Astrocyte of the cerebellum (primary cell): ENCODE results near the gene SLC30A7.
"Not testable (repeated sequence)": the region's sequence is repeated elsewhere in the genome, so short reads cannot be mapped to it uniquely, and the experiment has no call there.

ENCODE experiments used
- DNase-seq: peaks from one replicate; pipeline ENCODE4 v3.0.0-alpha.2; 2011; ENCODE audit warnings: low read depth
- H3K4me3 ChIP-seq: 2 replicates; pipeline ENCODE4 v1.5.1; 2011; ENCODE audit warnings: mild to moderate bottlenecking, low read depth, low read length, moderate library complexity
- in situ Hi-C: cut with HindIII; loops from 2 replicates; pipeline ENCODE4 v1.10.0; 2017; ENCODE audit warnings: low sequenced_read_pairs
- TF ChIP-seq, protein P1 (sequence below): IDR thresholded peaks from 2 replicates; pipeline ENCODE4 v1.5.1; 2012; ENCODE audit warnings: low read length, low read depth, moderate library complexity, mild to moderate bottlenecking; ENCODE audit errors: missing control alignments

The SLC30A7 gene, protein sequence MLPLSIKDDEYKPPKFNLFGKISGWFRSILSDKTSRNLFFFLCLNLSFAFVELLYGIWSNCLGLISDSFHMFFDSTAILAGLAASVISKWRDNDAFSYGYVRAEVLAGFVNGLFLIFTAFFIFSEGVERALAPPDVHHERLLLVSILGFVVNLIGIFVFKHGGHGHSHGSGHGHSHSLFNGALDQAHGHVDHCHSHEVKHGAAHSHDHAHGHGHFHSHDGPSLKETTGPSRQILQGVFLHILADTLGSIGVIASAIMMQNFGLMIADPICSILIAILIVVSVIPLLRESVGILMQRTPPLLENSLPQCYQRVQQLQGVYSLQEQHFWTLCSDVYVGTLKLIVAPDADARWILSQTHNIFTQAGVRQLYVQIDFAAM

DNA sequence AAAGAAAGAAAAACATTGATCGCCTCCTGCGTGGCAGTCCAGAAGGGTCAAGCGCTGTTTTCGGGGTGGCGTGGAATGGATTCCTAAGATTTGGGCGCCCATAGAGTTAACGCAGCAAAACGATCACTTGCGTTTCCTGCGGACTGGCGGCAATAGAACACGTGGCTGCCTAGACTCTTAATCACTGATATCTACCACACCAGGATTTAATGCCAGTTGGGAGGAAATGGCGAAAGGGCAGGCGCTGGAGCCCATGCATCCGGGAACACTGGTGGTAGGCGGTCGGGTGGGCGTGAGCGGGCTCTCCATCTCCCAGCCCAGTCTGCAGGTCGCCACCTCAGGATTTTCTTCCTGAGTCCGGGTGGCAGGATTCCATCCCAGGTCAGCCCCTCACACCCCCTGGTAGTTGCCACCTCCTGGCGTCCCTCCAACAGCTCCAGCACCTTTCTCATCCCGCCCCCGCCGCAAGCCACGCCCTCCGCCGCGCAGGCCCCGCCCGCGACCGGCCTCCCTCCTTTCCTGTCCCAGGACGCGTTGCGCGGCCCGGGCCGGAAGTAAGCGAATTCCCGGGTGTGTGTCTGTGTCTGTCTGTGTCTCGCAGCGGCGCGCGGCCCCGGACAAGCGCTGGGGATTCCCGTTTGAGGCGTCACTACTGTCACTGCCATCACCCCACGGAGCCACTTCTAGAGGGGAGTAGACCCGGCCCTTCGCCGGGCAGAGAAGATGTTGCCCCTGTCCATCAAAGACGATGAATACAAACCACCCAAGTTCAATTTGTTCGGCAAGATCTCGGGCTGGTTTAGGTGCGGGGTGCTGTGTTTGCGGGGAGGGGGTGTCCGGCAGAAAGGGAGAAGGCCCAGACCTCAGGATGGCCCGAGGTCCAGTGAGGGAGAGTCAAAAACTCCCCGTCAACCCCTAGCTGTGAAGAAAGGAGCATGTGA, at the start of gene SLC30A7:
SLC30A7 (plus strand) TSS at position 551 of the 941 bp plus-strand sequence; CDS start at position 724, 173 bp downstream.
- peak within 1 kb of the TSS; percentile 87 for H3K4me3 ChIP-seq
- in situ Hi-C loops, result no loop called here
- DNase-seq, result peak; percentile 53
- TF ChIP-seq, protein P1, sequence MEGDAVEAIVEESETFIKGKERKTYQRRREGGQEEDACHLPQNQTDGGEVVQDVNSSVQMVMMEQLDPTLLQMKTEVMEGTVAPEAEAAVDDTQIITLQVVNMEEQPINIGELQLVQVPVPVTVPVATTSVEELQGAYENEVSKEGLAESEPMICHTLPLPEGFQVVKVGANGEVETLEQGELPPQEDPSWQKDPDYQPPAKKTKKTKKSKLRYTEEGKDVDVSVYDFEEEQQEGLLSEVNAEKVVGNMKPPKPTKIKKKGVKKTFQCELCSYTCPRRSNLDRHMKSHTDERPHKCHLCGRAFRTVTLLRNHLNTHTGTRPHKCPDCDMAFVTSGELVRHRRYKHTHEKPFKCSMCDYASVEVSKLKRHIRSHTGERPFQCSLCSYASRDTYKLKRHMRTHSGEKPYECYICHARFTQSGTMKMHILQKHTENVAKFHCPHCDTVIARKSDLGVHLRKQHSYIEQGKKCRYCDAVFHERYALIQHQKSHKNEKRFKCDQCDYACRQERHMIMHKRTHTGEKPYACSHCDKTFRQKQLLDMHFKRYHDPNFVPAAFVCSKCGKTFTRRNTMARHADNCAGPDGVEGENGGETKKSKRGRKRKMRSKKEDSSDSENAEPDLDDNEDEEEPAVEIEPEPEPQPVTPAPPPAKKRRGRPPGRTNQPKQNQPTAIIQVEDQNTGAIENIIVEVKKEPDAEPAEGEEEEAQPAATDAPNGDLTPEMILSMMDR, result no peak

DNA sequence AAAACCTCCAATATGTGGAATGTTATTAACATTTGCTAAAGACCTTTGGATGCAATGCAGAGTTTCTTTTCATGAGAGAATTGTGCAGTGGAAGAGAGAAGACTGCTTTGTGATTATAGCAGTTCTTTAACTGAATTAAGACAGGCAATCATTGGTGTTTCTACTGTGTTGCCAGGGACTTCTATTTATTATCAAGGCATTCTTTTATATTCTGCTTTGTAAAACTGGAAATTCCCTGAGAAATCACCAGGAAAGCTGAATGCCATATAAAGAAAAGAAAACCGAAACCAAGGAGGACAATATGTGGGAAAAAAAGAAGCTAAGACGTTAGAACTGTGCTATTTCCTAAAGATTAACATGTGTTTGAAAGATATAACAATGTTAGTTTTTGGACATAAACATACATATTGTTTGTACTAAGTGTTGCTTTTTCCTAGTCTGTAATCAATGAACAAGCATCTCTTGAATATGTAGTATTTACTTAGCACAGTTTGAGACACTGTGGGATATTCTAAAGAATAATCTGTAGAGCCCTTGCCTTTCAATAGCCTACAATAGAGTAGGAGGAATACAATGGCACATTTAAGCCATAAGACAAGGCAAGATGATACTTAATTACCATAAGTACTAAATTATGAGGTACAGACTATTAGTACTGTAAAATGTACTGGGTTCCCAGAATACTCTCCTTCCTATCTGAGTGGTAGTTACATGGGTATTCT, 48.4 kb upstream of the SLC30A7 start:
- in situ Hi-C loops, result loop anchor here (5.0 kb wide), 1 partner anchor 70 kb away; no protein-coding TSS in a partner anchor
- no peak for DNase-seq
- no peak overlapping the region for H3K4me3 ChIP-seq
- TF ChIP-seq, protein P1, result no peak

DNA sequence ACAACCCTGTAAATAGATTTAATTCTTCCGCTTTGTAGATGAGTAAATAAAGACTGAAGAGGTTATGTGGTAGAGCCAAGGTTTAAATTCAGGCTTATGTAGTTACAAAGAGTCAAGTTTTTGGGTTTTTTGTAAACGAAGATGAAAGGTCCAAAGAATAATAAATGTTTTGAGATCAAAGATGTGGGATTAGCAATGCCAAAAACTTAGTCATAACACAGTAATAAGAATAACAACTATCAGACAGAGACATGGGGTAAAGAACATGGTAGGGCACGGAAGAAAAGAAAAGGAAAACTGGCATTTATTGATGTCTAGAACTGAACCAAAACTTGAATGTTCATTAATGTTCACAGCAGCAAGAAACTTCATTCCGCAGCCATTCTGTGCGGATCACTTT, 44.2 kb upstream of the SLC30A7 start:
- H3K4me3 ChIP-seq, result no peak overlapping the region
- TF ChIP-seq, protein P1, result no peak
- in situ Hi-C loops, result no loop called here
- DNase-seq, result no peak

DNA sequence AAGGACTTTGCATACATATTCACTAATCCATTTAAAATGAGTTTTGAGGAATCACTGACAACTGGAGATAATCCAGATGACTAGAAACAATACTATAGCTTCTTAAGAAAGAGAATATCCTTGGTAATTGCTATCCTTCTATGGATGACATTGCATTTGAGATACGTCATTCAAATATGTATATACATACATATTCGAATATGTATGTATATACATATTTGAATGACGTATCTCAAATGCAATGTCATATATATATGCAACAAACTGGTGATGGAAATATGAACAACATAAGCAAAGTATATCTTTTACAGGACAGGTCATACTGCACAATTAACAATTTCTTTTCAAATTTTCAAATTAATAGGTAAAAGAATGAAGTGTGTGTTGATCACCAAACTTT, 42.9 kb upstream of the SLC30A7 start:
- no peak for DNase-seq
- no peak overlapping the region for H3K4me3 ChIP-seq
- TF ChIP-seq, protein P1, result no peak
- in situ Hi-C loops, result no loop called here

DNA sequence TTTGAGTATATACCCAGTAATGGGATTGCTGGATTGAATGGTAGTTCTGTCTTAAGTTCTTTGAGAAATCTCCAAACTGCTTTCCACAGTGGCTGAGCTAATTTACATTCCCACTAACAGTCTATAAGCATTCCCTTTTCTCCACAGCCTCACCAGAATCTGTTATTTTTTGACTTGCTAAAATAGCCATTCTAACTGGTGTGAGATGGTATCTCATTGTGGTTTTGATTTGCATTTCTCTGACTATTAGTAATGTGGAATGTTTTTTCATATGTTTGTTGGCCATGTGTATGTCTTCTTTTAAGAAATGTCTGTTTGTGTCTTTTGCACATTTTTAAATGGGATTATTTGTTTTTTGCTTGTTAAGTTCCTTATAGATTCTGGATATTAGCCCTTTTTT, 40.8 kb upstream of the SLC30A7 start:
- in situ Hi-C loops, H3K4me3 ChIP-seq: not testable (repeated sequence)
- DNase-seq, result peak; percentile 28

DNA sequence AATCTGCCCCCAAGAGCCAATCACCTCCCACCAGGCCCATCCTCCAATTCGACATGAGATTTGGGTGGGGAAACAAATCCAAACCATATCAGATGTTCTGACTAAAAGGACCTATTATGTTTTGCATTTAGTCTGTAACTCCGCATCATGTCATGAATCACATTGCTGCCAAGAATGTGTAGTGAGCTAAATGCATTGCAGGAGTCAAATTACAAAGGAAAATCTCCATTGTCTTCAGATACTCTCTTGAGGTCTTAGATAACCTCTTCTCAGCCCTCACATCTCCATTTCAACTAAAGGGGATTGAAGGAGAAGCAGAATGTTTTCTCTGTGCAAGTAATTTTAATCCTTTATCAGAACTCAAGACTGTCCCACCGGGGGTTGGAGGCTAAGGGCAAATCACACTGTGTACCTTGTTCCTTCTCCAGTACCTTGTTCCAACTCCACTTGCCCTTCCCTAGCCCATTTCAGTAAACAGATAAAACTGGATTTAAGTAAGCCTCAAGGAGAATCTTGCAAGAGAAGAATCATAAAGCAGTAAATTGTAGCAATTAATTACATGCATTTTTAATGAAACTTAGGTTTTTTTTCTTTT, 35.4 kb upstream of the SLC30A7 start:
- peak; percentile 56 for DNase-seq
- TF ChIP-seq, protein P1, result no peak
- H3K4me3 ChIP-seq, result no peak overlapping the region
- in situ Hi-C loops, result no loop called here
